Measurements from ENCODE around the gene FOXE3.

Gene FOXE3

DNA sequence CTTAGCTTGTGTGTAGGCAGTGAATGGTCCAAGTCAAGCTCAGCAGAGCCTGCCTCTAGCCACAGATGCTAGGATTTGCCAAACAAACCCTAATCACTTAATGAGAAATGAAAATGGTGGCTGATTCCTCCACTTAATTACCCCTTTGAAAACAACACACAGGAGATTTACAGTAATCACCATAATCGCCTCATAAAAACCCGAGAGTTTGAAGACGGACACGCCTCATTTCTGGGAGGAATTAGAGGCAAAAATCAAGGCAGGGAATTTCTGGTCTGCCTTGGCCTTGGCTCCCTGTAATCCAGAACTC, 16.3 kb upstream of the FOXE3 start:
- no peak overlapping the region for H3K4me3 ChIP-seq (ENCODE audit: control insufficient read depth, low read depth, low read length)
- no peak for DNase-seq (ENCODE audit: low read depth)
- TF ChIP-seq, protein P1, sequence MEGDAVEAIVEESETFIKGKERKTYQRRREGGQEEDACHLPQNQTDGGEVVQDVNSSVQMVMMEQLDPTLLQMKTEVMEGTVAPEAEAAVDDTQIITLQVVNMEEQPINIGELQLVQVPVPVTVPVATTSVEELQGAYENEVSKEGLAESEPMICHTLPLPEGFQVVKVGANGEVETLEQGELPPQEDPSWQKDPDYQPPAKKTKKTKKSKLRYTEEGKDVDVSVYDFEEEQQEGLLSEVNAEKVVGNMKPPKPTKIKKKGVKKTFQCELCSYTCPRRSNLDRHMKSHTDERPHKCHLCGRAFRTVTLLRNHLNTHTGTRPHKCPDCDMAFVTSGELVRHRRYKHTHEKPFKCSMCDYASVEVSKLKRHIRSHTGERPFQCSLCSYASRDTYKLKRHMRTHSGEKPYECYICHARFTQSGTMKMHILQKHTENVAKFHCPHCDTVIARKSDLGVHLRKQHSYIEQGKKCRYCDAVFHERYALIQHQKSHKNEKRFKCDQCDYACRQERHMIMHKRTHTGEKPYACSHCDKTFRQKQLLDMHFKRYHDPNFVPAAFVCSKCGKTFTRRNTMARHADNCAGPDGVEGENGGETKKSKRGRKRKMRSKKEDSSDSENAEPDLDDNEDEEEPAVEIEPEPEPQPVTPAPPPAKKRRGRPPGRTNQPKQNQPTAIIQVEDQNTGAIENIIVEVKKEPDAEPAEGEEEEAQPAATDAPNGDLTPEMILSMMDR (conservative IDR thresholded peaks at IDR 0.05; ENCODE audit: control insufficient read depth, insufficient read depth, low read depth, low read length), result no peak

GRCh38 chr1:47401761-47402160, 14.3 kb upstream of the FOXE3 start:
- DNase-seq (ENCODE audit: low read depth), result no peak
- H3K4me3 ChIP-seq (ENCODE audit: control insufficient read depth, low read depth, low read length), result no peak overlapping the region
- TF ChIP-seq, protein P1 (conservative IDR thresholded peaks at IDR 0.05; ENCODE audit: control insufficient read depth, insufficient read depth, low read depth, low read length), result no peak

DNA sequence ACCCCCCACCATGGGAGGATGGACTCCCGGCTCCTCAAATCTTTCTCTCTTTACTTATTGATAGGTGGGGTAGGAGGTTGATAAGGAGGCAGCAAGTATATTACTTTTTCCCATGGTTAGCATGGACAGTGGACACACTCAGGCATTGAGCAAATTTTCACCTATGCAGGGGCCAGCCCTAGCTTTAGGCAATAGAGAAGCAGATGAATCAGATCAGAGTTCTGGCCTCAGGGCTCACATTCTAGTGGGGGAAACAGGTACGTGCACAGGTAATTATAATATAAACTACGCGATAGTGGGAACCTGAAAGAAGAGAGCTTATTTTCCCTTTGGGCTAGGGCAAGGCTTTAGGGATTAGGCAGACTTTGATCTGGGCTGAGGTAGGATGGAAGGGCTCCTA, 13.5 kb upstream of the FOXE3 start:
- TF ChIP-seq, protein P1 (conservative IDR thresholded peaks at IDR 0.05; ENCODE audit: control insufficient read depth, insufficient read depth, low read depth, low read length), result no peak
- H3K4me3 ChIP-seq (ENCODE audit: control insufficient read depth, low read depth, low read length), result no peak overlapping the region
- no peak for DNase-seq (ENCODE audit: low read depth)

- TF ChIP-seq, protein P1 (conservative IDR thresholded peaks at IDR 0.05; ENCODE audit: control insufficient read depth, insufficient read depth, low read depth, low read length), result no peak
- no peak for DNase-seq (ENCODE audit: low read depth)
- no peak overlapping the region for H3K4me3 ChIP-seq (ENCODE audit: control insufficient read depth, low read depth, low read length)
Observed at GRCh38 chr1:47403321-47403910, 12.7 kb upstream of the FOXE3 start.

DNA sequence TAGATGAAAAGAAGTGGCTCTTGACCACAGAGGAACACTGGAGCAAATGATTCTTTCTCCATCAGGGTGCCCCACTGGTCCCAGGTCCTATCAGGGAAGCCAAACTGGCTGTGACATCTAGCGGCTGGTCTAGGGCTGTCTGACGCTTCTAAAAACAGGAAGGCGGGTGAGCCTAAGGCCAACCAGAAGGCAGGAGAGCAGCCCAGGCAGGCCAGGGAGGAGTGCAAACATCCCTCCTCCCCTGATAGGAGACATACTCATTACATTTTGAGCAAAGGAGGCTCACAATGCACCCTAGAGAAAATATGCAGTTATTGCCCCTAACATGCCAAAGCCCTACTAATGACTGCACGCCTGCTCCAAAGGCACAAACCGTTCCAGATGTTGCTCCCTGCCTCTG, 10.4 kb upstream of the FOXE3 start:
- TF ChIP-seq, protein P1 (conservative IDR thresholded peaks at IDR 0.05; ENCODE audit: control insufficient read depth, insufficient read depth, low read depth, low read length), result no peak
- no peak overlapping the region for H3K4me3 ChIP-seq (ENCODE audit: control insufficient read depth, low read depth, low read length)
- DNase-seq (ENCODE audit: low read depth), result no peak

GRCh38 chr1:47406966-47407365, 9.1 kb upstream of the FOXE3 start:
- TF ChIP-seq, protein P1 (conservative IDR thresholded peaks at IDR 0.05; ENCODE audit: control insufficient read depth, insufficient read depth, low read depth, low read length), result no peak
- no peak overlapping the region for H3K4me3 ChIP-seq (ENCODE audit: control insufficient read depth, low read depth, low read length)
- no peak for DNase-seq (ENCODE audit: low read depth)

GRCh38 chr1:47407481-47407880, 8.6 kb upstream of the FOXE3 start:
- TF ChIP-seq, protein P1 (conservative IDR thresholded peaks at IDR 0.05; ENCODE audit: control insufficient read depth, insufficient read depth, low read depth, low read length), result no peak
- no peak for DNase-seq (ENCODE audit: low read depth)
- H3K4me3 ChIP-seq (ENCODE audit: control insufficient read depth, low read depth, low read length), result no peak overlapping the region

All from fibroblast of mammary gland (primary cell).